GM23248 (cell line): Measurements from ENCODE around the gene UGT1A10. TPM values are rescaled to one million over a fixed set of nuclear protein-coding genes. Genes with fewer than 3 reads are reported as not detected.

Experiments used
- DNase-seq: peaks from one replicate; pipeline ENCODE4 v3.0.0-alpha.2; 2015
- H2AFZ ChIP-seq: fragments of 200-600 bp; sonication (generic); 2 replicates; pipeline ENCODE4 v1.6.1; 2016; ENCODE audit warnings: antibody characterized with exemption
- H3F3A ChIP-seq: fragments of 200-600 bp; sonication (generic); 2 replicates; pipeline ENCODE4 v1.6.1; 2016; ENCODE audit warnings: mild to moderate bottlenecking, antibody characterized with exemption, mixed run types; ENCODE audit not compliant: insufficient read depth
- H3K27ac ChIP-seq: fragments of 200-600 bp; sonication (generic); 2 replicates; pipeline ENCODE4 v1.5.1; 2016; ENCODE audit warnings: mild to moderate bottlenecking
- H3K27me3 ChIP-seq: fragments of 200-600 bp; sonication (generic); replicated peaks from 2 replicates; pipeline ENCODE4 v1.6.1; 2016; ENCODE audit warnings: mild to moderate bottlenecking; ENCODE audit not compliant: insufficient read depth
- H3K36me3 ChIP-seq: fragments of 200-600 bp; sonication (generic); 2 replicates; pipeline ENCODE4 v1.6.1; 2016; ENCODE audit warnings: low read depth, mild to moderate bottlenecking
- H3K4me1 ChIP-seq: fragments of 200-600 bp; sonication (generic); 2 replicates; pipeline ENCODE4 v1.6.1; 2016; ENCODE audit warnings: mild to moderate bottlenecking; ENCODE audit not compliant: insufficient read depth
- H3K4me2 ChIP-seq: fragments of 200-600 bp; sonication (generic); one replicate; pipeline ENCODE4 v1.6.1; 2016; ENCODE audit warnings: mild to moderate bottlenecking; ENCODE audit not compliant: unreplicated experiment
- H3K4me3 ChIP-seq: fragments of 200-600 bp; sonication (generic); 2 replicates; pipeline ENCODE4 v1.5.1; 2016; ENCODE audit warnings: mild to moderate bottlenecking
- H3K79me2 ChIP-seq: fragments of 200-600 bp; sonication (generic); 2 replicates; pipeline ENCODE4 v1.6.1; 2016; ENCODE audit warnings: mild to moderate bottlenecking; ENCODE audit not compliant: insufficient read depth
- H3K9ac ChIP-seq: fragments of 200-600 bp; sonication (generic); 2 replicates; pipeline ENCODE4 v1.6.1; 2016; ENCODE audit warnings: mild to moderate bottlenecking
- H3K9me2 ChIP-seq: fragments of 200-600 bp; sonication (generic); 2 replicates; pipeline ENCODE4 v1.6.1; 2016; ENCODE audit warnings: mixed run types, mild to moderate bottlenecking, moderate library complexity; ENCODE audit not compliant: insufficient read depth
- H3K9me3 ChIP-seq: fragments of 200-600 bp; sonication (generic); one replicate; pipeline ENCODE4 v1.6.1; 2017; ENCODE audit warnings: low read depth
- H4K20me1 ChIP-seq: fragments of 200-600 bp; sonication (generic); 2 replicates; pipeline ENCODE4 v1.6.0; 2016; ENCODE audit not compliant: insufficient read depth
- EZH2 ChIP-seq: fragments of 200-600 bp; sonication (generic); IDR thresholded peaks from 2 replicates; pipeline ENCODE4 v1.6.1; 2018; ENCODE audit warnings: antibody characterized with exemption, mild to moderate bottlenecking; ENCODE audit not compliant: insufficient read depth, poor library complexity, severe bottlenecking
- EZH2phosphoT487 ChIP-seq: fragments of 200-600 bp; sonication (generic); IDR thresholded peaks from 2 replicates; pipeline ENCODE4 v1.6.1; 2018; ENCODE audit warnings: antibody characterized with exemption, moderate library complexity, mild to moderate bottlenecking, low read depth; ENCODE audit not compliant: insufficient read depth
- WGBS, 2 experiments: methylation state at CpG; one replicate each; pipeline ENCODE4 v1.1.6; 2015 to 2017; ENCODE audit warnings: low lambda C conversion rate in 2 of 2, low coverage in 1 of 2; ENCODE audit errors: missing lambda C conversion rate in 2 of 2; 5-methylcytosine and 5-hydroxymethylcytosine counted together
- in situ Hi-C: fragments of 300-500 bp; cut with MboI; formaldehyde crosslinking; loops from 2 replicates; pipeline ENCODE4 v1.15.0; 2020
- polyA plus RNA-seq: library from polyadenylated mRNA; unstranded; fragments of >200 nt; fragmentation: Nextera tagmentation; extraction: Ambion mirVana; gene quantifications from 2 replicates; pipeline ENCODE4 v1.2.1, GENCODE V29; 2016
- total RNA-seq: library from RNA; depleted of rRNA; stranded (reverse); fragments of >200 nt; shearing (Covaris generic); gene quantifications from 2 replicates; pipeline ENCODE4 v1.2.3, GENCODE V29; 2014

Gene UGT1A10
- total and polyA plus RNA-seq, 2 experiments from 2014 or later: not detected

DNA sequence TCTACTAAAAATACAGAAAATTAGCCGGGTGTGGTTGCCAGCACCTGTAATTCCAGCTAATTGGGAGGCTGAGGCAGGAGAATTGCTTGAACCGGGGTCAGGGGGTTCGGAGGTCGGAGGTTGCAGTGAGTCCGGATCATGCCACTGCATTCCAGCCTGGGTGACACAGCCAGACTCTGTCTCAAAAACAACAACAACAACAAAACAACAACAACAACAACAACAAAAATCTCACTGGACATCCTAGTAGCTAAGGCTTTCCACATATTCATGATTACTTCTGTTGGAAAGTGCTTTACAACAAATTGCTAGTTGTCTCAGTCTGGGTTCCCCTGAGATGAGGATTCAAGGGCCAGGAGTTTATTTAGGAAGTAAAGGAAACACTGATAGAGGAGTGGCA is 137.6 kb downstream of the UGT1A10 start:
- H3K36me3 ChIP-seq: no peaks in the 10 kb centered on the region
- no peaks in the 10 kb centered on the region for H3K79me2 ChIP-seq
- H3K4me2 ChIP-seq: no peak overlapping the region
- no peaks in the 10 kb centered on the region for H3F3A ChIP-seq
- H4K20me1 ChIP-seq: no peaks in the 10 kb centered on the region
- WGBS, 2 experiments: 35 to 46% methylated on average over 5 of the region's 5 CpGs
- no peak overlapping the region for H2AFZ ChIP-seq
- H3K27me3 ChIP-seq: peaks cover 10% of the 10 kb centered on the region
- H3K9me3 ChIP-seq: no peaks in the 10 kb centered on the region
- H3K9me2 ChIP-seq: no peaks in the 10 kb centered on the region
- H3K4me3 ChIP-seq: no peak overlapping the region
- no peaks in the 10 kb centered on the region for H3K4me1 ChIP-seq
- H3K9ac ChIP-seq: no peak overlapping the region
- DNase-seq: no peak
- no peak overlapping the region for H3K27ac ChIP-seq
- in situ Hi-C loops: no loop called here
- TF ChIP-seq EZH2 (no peak), EZH2phosphoT487 (no peak)

DNA sequence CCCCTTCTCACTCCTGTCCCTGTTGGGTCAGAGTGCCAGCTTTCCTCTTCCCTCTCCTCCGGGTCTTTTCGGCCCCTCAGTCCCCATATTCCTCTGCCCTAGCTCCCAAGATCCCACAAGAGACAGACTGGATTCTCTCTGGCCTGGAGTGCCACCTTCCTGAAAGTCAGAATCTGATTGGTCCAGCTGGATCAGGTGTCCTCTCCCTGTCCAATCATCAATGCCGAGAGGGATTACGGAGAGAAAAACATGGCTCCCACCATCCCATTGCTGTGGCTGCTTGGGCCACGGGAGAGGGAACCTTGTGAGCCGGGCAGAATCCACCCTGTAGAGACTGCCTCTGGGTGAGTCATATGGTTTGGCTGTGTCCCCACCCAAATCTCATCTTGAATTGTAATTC is 139.2 kb downstream of the UGT1A10 start:
- no peak for DNase-seq
- Histone ChIP-seq H3K27me3 (peaks cover 10% of the 10 kb centered on the region), H3K9me2 (no peaks in the 10 kb centered on the region), H2AFZ (no peak overlapping the region), H3K4me3 (no peak overlapping the region), H3K4me1 (no peaks in the 10 kb centered on the region), H3K27ac (no peak overlapping the region), H3K9ac (no peak overlapping the region), H4K20me1 (no peaks in the 10 kb centered on the region), H3K9me3 (no peaks in the 10 kb centered on the region), H3K36me3 (no peaks in the 10 kb centered on the region), H3K4me2 (no peak overlapping the region), H3F3A (no peaks in the 10 kb centered on the region), H3K79me2 (no peaks in the 10 kb centered on the region)
- in situ Hi-C loops: no loop called here
- 49 to 52% methylated on average over 6 of the region's 6 CpGs for WGBS, 2 experiments
- TF ChIP-seq EZH2 (no peak), EZH2phosphoT487 (no peak)

- TF ChIP-seq EZH2 (no peak), EZH2phosphoT487 (no peak)
- no peaks in the 10 kb centered on the region for H3K9me3 ChIP-seq
- no peak within 1 kb of the TSS for H3K27ac ChIP-seq
- no peak within 1 kb of the TSS for H2AFZ ChIP-seq
- H3K4me2 ChIP-seq: no peak within 1 kb of the TSS
- H3K4me1 ChIP-seq: no peaks in the 10 kb centered on the region
- no peaks in the 10 kb centered on the region for H3K9me2 ChIP-seq
- in situ Hi-C loops: no loop called here
- no peak for DNase-seq
- no peaks in the 10 kb centered on the region for H3K79me2 ChIP-seq
- H3F3A ChIP-seq: no peaks in the 10 kb centered on the region
- H4K20me1 ChIP-seq: no peaks in the 10 kb centered on the region
- no peak within 1 kb of the TSS for H3K4me3 ChIP-seq
- H3K27me3 ChIP-seq: peaks cover 7% of the 10 kb centered on the region
- WGBS, 2 experiments: 18 to 29% methylated on average over 2 of the region's 2 CpGs
- H3K36me3 ChIP-seq: no peaks in the 10 kb centered on the region
- H3K9ac ChIP-seq: no peak within 1 kb of the TSS
Observed at GRCh38 chr2:233778030-233778429, 141.8 kb downstream of the UGT1A10 start, which contains the start of gene MROH2A. Gene MROH2A (plus strand): TSS chr2:233778330. CDS start chr2:233779359, 1,029 bp downstream.

DNA sequence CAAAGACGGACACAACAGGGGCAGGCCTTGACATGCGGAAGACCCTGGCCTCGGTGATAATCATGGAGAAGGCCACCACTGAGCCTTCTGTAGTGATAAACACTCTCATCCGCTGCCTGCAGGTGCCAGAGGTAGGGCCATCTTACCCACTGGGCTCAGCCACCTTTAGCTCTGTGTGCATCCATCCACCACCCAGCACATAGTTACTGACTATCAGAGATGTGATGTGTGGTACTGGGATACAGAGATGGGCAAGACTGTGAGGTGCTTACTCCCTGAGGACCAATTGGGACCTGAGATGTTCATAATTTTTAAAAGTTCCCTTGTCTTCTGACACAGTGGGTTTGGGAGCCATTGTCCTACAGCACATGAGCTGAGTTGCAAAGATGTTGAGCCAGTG is 143.5 kb downstream of the UGT1A10 start:
- in situ Hi-C loops: no loop called here
- no peak overlapping the region for H3K9ac ChIP-seq
- no peaks in the 10 kb centered on the region for H3K36me3 ChIP-seq

DNA sequence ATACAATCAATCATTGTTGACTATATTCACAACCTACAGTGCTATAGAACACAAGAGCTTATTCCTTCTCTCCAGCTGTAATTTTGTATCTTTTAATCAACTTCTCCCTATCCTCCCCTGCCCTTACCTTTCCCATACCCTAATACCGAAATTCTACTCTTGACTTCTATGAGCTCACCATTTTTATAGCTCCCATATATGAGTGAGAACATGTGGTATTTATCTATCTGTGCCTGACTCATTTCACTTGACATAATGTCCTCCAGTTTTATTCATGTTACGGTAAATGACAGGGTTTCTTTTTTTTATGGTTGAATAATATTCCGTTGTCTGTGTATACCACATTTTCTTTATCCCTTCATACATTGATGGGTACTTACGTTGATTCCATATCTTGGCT is 144.5 kb downstream of the UGT1A10 start:
- WGBS, 2 experiments: 24 to 33% methylated on average over 4 of the region's 4 CpGs
- Histone ChIP-seq H3K9ac (no peak overlapping the region), H3K4me2 (no peak overlapping the region), H3K36me3 (no peaks in the 10 kb centered on the region), H3K27ac (no peak overlapping the region), H3K79me2 (no peaks in the 10 kb centered on the region), H4K20me1 (no peaks in the 10 kb centered on the region), H3K27me3 (peaks cover 3% of the 10 kb centered on the region; the same call in 1 of the 2 replicates), H3K9me2 (no peaks in the 10 kb centered on the region), H3K9me3 (no peaks in the 10 kb centered on the region), H3F3A (no peaks in the 10 kb centered on the region), H3K4me3 (no peak overlapping the region), H3K4me1 (no peaks in the 10 kb centered on the region), H2AFZ (no peak overlapping the region)
- no peak for DNase-seq
- no peak for TF ChIP-seq EZH2
- TF ChIP-seq EZH2phosphoT487: no peak
- in situ Hi-C loops: no loop called here

More for the DNA sequence above, 143.5 kb downstream of the UGT1A10 start:
- no peaks in the 10 kb centered on the region for H3K4me1 ChIP-seq
- no peaks in the 10 kb centered on the region for H3K9me3 ChIP-seq
- H3K4me3 ChIP-seq: no peak overlapping the region
- no peak overlapping the region for H2AFZ ChIP-seq
- no peak for DNase-seq
- no peaks in the 10 kb centered on the region for H4K20me1 ChIP-seq
- TF ChIP-seq EZH2phosphoT487: no peak
- no peak for TF ChIP-seq EZH2
- no peaks in the 10 kb centered on the region for H3K79me2 ChIP-seq
- H3K4me2 ChIP-seq: no peak overlapping the region
- WGBS, 2 experiments: 57 to 58% methylated on average over 4 of the region's 4 CpGs
- no peaks in the 10 kb centered on the region for H3K9me2 ChIP-seq
- peaks cover 3% of the 10 kb centered on the region; the same call in 1 of the 2 replicates for H3K27me3 ChIP-seq
- no peak overlapping the region for H3K27ac ChIP-seq
- H3F3A ChIP-seq: no peaks in the 10 kb centered on the region
